NT2/D1 (cell line): Measurements from ENCODE around the gene PRKN.

Experiments used
- SUZ12 ChIP-seq: IDR thresholded peaks from 2 replicates; pipeline ENCODE4 v1.6.1; 2011; ENCODE audit not compliant: insufficient read length, insufficient read depth; ENCODE audit errors: extremely low read depth
- YY1 ChIP-seq: IDR thresholded peaks from 2 replicates; pipeline ENCODE4 v1.6.1; 2011; ENCODE audit not compliant: insufficient read length, insufficient read depth
- ZNF274 ChIP-seq: IDR thresholded peaks from 2 replicates; pipeline ENCODE4 v1.6.1; 2011; ENCODE audit warnings: mild to moderate bottlenecking, low read depth, low read length

DNA sequence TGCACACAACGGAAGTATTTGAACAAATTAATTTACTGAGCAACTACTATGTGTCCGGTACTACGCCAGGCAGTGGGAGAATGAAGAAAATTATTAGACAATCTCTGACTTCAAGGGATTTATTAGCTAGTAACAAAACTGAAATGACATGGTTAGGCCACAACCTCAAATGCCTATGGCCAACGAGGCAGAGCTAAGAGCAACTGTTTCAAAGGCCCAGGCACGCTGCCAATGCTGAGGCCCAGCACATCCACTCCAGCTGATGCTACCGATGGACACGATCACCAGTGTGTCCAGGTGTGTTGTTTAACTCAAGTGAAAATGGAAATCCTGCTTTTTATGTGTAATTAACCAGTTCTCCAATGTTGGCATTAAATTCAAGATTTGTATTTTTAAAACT lies 420.9 kb downstream of the PRKN start:
- TF ChIP-seq YY1, result no peak
- no peak for TF ChIP-seq SUZ12
- no peak for TF ChIP-seq ZNF274
